GM21526 (cell line): ENCODE data around the gene TSR3.

ENCODE experiments used
- ATAC-seq: cut with Tn5 transposase; IDR thresholded peaks from one replicate; pipeline ENCODE4 v1.9.1; 2021; ENCODE audit warnings: moderate library complexity; ENCODE audit not compliant: unreplicated experiment, low FRiP score

Gene TSR3

GRCh38 chr16:1355591-1355990 is 3.9 kb upstream of the TSR3 start:
- ATAC-seq = no peak

- no peak for ATAC-seq
These were observed 3.3 kb upstream of the TSR3 start for GRCh38 chr16:1354815-1355540.

DNA sequence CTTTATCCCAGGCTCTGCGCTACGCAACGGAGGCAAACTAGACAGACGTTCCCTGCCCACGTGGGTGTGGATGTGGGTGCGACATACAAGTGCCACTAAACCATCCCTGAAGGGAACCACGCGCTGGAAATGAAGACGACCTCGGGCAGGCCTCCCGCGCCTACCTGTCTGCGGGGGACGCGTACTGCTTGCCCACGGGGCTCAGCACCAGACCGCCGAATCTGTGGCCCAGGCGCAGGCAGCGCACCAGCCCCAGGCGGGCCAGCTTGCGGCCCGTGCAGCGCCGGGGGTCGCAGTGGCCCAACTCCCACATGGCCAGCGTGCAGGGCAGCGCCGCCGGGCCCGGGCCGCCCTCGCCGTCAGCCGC is 480 bp downstream of the TSR3 start:
- ATAC-seq = no peak

GRCh38 chr16:1350691-1351090 is 987 bp downstream of the TSR3 start:
- ATAC-seq = no peak

DNA sequence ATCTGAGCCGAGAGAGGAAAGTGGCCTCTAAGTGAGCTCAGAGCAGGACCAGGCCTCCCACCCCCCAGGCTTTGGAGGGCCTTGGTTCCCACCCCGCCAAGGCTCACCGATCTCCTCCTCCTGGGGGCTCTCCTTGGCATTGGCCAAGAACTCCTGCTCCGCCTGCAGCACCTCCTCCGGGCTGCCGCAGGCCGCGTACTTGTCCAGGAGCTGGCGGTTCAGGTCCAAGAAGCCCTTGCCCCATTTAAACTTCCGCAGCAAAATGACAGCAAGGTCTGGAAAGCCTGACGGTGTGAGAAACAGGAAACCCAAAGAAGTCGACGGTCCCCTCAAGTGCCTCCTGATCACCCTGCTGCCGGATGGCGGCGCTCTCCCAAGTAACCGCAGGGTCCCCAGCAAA is 1.7 kb downstream of the TSR3 start:
- ATAC-seq = no peak

DNA sequence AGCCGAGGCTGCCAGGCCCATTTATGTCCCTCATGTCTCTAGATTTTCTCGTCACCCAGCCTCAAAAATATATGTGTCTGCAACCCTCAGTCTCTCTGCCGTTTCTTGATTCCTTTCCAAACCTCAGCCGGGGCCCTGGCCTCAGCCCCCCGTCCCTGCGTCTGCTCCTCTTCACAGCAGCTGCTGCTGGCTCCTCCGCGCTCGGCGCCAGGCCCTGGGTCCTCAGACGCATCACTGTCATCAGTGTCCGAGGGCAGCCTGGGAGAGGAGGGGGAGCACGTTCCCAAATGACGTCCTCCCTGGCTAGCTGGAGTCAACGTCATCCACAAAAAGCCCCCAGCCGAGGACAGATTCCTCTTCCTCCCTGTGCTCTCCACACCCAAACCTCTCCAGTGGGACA is 2.3 kb downstream of the TSR3 start:
- no peak for ATAC-seq

DNA sequence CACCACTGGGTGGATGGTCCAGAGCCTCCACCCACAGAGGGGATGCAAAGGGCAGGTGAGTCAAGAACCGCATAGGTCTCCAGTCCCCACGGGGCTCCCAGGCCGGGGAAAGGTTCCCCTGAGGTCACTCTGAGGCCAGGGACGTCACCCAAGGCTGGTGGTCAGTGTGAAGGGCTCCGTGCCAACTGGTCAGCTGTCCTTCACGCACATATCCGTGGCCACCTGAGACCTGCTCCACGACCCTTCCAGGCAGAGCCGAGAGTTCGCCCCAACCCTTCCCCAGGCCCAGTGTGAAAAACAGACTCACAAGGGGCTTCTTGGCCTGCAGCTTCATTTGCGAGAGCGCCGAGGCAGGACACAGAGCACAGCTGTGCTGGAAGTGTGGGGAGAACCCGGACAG is 2.8 kb downstream of the TSR3 start:
- no peak for ATAC-seq

DNA sequence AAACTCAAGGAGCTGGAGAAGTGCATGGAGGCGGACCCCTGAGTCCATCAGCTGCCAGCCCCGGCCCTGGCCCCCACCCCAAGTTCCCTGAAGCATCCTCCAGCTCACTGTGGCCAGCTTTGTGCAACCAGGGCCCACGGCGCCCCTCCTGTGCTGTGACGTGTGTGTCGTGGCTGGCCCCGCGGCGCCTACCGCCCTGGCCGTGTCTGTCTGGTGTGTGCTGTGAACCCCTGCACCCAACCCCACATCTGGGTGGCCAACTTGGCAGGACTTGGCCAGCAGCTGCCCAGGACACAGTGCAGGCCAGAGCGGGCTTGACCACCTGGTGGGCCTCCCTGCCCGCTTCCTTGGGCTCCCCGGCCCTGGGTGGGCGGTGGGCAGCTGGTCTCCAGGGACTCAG is 3.2 kb downstream of the TSR3 start:
- ATAC-seq = no peak

DNA sequence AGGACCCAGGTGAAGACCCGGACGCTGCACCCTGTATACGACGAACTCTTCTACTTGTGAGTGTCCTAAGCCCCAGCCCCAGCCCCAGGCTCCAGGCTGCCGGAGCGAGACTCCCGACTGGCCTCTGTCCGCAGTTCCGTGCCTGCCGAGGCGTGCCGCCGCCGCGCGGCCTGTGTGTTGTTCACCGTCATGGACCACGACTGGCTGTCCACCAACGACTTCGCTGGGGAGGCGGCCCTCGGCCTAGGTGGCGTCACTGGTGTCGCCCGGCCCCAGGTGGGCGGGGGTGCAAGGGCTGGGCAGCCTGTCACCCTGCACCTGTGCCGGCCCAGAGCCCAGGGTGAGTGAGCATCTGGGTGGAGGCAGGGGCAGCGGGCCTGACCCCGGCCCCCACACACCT is 3.7 kb downstream of the TSR3 start:
- ATAC-seq = no peak

- no peak for ATAC-seq
These were observed 4.3 kb downstream of the TSR3 start for GRCh38 chr16:1347286-1347855.

DNA sequence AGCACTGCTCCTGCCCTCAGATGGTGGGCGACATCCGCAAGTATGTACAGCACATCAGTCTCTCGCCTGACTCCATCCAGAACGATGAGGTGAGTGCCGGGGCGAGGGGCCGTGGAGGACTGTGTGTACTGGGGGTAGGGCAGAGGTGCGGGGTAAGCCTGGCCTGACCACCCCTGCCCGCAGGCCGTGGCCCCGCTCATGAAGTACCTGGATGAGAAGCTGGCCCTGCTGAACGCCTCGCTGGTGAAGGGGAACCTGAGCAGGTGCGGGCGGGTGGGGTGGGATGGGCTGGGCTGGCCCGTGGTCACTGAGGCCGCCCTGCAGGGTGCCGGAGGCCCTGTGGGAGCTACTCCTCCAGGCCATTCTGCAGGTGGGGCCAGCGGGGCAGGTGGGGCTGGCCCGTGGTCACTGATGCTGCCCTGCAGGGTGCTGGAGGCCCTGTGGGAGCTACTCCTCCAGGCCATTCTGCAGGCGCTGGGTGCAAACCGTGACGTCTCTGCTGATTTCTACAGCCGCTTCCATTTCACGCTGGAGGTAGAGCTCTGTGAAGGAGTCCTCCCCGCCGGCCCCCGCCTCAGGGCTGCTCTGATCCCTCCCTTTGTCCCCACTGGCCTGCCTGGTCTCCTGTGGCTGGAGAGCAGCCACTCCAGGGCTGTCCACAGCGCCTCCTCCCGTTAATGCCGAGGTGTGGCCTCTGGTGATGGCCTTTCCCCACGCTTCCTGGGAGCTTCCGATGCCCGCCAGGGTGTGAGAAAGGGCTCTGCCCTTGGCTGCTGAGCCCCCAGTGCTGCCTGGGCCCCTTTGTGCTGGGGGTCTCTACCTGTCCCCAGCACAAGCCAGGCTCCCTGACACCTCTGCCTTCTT is 5.0 kb downstream of the TSR3 start:
- no peak for ATAC-seq

DNA sequence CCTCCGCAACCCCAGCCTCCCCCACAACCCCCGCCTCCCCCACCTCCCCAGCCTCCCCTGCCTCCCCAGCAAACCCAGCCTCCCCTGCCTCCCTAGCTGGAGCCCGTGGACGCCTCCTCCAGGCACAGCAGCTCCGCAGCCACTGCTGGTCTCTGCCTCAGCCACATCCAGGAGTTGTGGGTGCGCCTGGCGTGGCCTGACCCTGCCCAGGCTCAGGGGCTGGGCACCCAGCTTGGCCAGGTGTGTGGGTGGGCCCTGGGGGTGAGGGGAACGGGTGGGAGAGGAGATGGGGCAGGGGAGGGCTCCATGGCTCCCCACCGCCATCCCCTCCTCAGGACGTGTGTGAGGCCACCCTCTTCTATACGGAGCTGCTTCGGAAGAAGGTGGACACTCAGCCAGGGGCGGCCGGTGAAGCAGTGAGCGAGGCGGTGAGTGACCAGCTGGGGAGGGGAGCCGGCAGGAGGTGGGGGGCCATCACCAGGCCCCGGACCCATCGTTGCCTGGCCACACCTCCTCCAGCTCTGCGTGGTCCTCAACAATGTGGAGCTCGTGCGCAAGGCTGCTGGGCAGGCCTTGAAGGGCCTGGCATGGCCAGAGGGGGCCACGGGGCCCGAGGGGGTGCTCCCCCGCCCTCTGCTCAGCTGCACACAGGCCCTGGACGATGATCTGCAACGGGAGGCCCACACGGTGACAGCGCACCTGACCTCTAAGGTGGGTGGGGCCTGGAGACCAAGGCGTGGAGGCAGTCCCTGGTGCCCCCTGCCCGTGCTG is 5.8 kb downstream of the TSR3 start:
- ATAC-seq = no peak

DNA sequence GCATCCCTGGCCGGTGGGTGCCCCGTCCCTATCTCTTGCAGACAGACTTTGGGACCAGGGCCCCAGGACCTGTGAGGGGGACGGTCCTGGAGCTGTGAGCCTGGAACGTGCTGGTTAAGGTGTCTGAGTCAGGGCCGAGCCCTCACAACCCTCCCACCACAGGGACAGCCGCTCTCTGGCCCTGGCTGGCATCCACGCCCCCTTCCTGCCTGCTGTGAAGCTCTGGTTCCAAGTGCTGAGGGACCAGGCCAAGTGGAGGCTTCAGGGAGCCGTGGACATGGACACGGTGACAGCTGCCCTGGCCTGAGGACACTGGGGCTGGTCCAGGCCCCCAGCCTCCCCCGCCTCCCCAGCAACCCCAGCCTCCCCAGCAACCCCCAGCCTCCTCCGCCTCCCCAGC is 6.6 kb downstream of the TSR3 start:
- ATAC-seq = no peak

DNA sequence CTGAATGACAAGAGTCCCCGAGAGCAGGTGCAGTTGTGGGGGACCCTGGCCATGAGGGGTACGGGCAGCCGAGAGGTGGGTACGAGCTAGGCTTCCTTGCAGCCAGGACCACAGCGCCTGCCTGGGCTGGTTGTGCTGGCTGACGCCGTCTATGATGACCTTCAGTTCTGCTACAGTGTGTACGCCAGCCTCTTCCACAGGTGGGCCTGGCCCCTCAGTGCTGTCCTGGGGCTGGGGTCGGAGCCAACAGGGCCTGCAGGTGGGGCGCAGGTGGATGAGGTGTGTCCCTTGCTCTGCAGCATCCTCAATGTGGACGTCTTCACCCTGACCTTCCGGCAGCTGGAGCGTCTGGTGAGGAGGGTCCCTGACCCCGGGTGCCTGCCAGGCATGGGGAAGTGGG is 7.2 kb downstream of the TSR3 start:
- ATAC-seq = no peak

GRCh38 chr16:1343428-1344242 is 8.0 kb downstream of the TSR3 start:
- ATAC-seq = no peak

DNA sequence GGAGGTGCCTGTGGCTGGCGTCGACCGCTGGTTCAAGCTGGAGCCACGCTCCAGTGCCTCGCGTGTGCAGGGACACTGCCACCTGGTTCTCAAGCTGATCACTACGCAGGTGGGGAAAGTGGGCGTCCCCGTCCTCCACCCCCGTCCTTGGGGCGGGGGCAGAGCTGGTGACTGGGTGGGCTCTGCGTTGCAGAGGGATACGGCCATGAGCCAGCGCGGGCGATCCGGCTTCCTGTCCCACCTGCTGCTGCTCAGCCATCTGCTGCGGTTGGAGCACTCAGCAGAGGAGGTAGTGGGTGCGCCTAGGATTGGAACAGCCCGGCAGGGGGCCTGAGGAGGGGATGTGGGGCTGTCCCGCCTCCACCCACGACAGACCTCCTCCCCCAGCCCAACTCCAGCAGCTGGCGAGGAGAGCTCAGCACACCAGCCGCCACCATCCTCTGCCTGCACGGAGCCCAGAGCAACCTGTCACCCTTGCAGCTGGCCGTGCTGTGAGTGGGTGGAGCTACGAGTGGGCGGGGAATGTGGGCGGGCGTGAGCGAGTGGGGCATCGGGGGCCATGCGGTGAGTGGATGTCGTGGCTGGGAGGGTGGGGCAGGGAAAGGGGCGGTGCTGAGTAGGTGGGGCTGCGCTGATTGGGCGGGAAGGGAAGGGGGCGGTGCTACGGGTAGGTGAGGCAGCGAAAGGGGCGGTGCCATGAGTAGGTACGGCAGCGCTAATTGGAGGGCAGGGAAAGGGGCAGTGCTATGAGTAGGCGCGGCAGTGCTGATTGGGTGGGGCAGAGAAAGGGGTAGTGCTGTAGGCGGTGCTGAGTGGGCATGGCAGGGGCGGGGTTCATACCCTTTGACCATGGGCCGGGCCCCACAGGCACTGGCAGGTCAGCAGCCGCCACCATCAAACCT is 8.9 kb downstream of the TSR3 start:
- ATAC-seq = peak; percentile 61

DNA sequence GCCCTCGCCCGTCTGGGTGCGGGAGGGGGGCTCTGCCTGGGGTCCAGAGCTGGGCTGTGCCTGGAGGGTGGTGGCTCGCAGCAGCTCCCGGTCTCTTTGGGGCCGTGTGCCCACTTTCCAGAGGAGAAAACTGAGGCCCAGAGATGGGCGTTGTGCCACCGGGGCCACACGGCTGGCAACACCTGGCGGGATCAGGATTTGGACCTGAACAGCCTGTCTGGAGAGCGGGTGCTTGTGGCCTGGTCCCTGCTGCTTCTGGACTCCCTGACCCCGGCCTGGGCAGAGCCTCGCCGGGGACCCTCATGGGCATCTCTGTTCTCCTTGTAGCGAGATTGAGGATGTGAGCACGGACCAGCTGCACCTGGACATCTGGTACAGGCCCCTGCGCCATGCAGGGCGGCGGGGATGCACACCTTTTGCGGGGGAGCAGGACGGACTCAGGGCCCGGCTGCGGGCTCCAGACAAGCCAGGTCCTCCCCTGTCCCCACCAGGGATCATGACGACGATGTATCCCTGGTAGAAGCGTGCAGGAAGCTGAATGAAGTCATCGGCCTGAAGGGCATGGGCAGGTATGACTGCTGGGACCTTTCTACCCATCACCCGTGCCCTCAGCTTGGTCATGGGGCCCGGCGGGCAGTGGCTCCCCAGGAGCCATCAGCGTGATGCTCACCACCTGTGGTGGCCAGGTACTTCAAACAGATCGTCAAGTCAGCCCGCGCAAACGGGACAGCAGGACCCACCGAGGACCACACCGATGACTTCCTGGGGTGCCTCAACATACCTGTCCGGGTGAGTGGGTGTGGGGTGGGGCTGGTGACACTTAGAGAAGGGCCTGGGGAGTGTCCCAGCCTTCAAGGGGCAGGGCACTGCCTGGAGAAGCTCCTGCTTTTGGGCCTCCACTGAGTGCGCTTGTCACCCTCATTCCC is 9.9 kb downstream of the TSR3 start:
- no peak for ATAC-seq
